ENCODE data around the gene MTHFD1L.
"Not testable (repeated sequence)": the region's sequence is repeated elsewhere in the genome, so short reads cannot be mapped to it uniquely, and the experiment has no call there.

Gene MTHFD1L

DNA sequence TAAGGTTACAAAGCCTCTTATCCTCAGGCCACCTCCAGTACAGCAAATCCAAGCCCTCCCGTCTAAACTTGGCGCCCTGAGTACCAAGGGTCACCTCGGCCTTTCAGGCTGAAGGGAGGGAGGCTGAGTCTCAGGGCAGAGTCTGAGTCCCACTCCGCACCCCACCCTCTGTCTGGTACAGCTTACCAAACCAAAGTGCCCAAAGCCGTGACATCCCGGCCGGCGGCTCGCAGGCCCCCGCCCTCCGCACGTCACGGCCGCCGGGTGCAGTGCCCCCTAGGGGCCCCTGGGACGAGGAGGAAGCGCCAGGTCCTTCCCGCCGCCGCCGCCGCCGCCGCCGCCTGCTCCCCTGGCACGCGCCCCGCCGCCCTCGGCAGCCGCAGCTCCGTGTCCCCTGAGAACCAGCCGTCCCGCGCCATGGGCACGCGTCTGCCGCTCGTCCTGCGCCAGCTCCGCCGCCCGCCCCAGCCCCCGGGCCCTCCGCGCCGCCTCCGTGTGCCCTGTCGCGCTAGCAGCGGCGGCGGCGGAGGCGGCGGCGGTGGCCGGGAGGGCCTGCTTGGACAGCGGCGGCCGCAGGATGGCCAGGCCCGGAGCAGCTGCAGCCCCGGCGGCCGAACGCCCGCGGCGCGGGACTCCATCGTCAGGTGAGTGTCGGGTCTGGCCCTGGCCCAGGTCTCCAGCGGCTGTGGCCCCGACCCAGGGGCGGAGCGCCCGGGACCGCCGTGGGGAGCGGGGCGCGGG, at the start of gene MTHFD1L:
Gene MTHFD1L, plus strand, starts transcription at position 297 of the 741 bp plus-strand sequence. Its CDS starts 121 bp downstream, at position 418.
- peak; percentile 75 for DNase-seq (ENCODE audit: low read depth)

- DNase-seq (ENCODE audit: low read depth) = not testable (repeated sequence)
Measured at GRCh38 chr6:150816554-150816953, 48.9 kb upstream of the MTHFD1L start.

DNA sequence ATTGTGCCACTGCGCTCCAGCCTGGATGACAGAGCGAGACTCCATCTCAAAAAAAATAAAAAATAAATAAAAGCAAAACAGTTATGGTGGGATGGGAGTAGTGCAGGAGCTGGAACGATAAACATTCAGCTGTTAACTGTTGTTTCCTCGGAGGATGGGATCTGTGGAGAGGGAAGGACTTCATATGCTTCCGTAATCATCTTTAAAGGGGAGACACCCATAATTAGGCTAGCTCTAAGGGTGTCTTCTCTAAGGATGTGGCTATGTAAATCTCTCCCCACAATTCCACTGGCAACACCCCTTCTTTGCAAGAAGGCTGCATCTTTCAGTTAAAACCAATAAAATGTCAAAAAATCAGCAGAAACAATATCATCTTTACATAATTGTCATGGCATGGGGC, 42.6 kb upstream of the MTHFD1L start:
- no peak for DNase-seq (ENCODE audit: low read depth)

DNA sequence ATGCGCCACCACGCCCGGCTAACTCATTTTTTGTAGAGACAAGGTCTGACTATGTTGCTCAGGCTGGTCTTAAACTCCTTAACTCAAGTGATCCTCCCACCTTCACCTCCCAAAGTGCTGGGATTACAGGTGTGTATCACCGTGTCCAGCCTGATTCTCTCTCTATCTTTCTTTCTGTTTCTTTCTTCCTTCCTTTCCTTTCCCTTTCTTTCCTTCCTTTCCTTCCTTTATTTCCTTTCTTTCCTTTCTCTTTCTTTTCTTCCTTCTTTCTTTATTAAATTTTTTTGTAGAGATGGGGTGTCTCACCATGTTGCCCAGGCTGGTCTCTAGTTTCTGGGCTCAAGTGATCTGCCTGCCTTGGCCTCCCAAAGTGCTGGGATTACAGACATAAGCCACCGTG, 38.7 kb upstream of the MTHFD1L start:
- no peak for DNase-seq (ENCODE audit: low read depth)

- not testable (repeated sequence) for DNase-seq (ENCODE audit: low read depth)
Measured at GRCh38 chr6:150828107-150828506, 37.4 kb upstream of the MTHFD1L start.

DNA sequence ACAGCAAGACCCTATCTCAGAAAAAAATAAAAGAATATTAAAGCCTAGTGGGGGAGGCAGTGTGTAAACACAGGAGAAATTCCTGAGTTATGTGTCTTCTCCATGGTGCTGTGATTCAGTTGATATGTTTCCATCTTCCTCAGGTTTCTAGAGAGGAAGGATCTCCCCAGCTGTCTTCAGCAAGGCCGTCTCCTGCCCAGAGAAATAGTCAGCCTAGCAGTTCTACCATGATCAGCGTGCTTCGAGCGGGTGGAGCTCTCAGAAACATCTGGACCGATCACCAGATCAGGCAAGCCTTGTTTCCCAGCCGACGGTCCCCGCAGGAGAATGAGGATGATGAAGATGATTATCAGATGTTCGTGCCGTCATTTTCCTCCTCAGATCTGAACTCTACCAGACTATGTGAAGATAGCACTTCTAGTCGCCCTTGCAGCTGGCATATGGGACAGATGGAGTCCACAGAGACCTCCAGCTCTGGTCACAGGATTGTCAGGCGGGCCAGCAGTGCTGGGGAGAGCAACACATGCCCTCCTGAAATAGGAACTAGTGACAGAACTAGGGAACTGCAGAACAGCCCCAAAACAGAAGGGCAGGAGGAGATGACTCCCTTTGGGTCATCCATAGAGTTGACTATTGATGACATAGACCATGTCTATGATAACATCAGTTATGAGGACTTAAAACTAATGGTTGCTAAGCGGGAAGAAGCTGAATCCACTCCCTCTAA, 34.9 kb upstream of the MTHFD1L start:
- DNase-seq (ENCODE audit: low read depth) = peak; percentile 32

- no peak for DNase-seq (ENCODE audit: low read depth)
Measured at GRCh38 chr6:150831577-150831976, 33.9 kb upstream of the MTHFD1L start.

DNA sequence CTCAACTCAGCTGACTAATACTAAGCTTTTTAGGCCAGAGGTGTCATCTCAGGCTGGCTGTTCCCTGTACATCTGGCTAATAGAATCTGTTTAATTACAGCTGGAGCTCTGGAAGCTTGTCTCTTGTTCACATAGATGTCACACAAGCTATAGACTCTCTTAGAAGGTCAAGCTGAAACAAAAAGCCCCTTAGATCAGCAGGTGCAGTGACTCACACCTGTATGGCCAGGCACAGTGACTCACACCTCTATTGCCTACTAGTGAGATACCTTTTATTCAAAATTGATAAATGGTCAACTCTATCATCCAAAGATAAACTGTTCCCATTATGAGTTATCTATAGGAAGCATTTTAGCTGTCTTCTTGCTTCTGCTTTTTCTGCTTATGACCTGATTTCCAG, 29.9 kb upstream of the MTHFD1L start:
- DNase-seq (ENCODE audit: low read depth) = no peak

- no peak for DNase-seq (ENCODE audit: low read depth)
Measured at GRCh38 chr6:150840185-150840584, 25.3 kb upstream of the MTHFD1L start.

GRCh38 chr6:150841189-150841588, 24.3 kb upstream of the MTHFD1L start:
- no peak for DNase-seq (ENCODE audit: low read depth)

- no peak for DNase-seq (ENCODE audit: low read depth)
Measured at GRCh38 chr6:150841697-150842096, 23.8 kb upstream of the MTHFD1L start.

DNA sequence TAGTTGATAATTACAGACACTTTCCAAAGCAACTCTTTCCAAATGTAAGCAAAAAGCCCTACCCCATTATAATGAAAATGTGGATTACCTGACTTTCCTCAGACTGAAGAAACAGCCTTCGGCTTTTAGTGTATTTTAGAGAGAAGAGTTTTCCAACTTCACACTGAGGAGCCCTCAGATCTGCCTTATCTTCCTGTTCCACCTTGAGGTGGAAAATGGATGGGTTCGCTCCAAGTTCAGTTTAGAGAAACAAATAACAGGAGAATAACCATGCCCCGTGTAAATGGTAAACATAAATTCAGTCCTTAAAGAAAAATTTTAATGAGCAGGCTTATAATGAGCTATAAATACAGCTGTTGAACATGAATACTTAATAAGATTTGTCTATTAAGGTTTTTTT, 21.1 kb upstream of the MTHFD1L start:
- no peak for DNase-seq (ENCODE audit: low read depth)

DNA sequence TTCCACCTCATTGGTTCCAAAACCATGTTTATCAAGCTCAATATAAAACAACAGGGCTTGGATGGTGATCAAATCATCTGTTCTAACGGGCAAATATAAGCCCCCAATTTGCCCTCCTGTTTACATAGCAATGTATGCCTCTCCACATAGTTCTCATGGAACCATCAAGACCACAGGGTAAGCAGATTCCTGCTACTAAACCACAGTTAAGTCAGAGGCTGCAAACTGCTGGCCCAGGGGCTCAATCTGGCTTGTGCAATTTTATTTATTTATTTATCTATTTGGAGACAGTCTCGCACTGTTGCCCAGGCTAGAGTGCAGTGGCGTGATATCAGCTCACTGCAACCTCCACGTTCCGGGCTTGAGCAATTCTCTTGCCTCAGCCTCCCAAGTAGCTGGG, 18.9 kb upstream of the MTHFD1L start:
- DNase-seq (ENCODE audit: low read depth) = no peak

- DNase-seq (ENCODE audit: low read depth) = no peak
Measured at GRCh38 chr6:150848400-150848799, 17.1 kb upstream of the MTHFD1L start.

DNA sequence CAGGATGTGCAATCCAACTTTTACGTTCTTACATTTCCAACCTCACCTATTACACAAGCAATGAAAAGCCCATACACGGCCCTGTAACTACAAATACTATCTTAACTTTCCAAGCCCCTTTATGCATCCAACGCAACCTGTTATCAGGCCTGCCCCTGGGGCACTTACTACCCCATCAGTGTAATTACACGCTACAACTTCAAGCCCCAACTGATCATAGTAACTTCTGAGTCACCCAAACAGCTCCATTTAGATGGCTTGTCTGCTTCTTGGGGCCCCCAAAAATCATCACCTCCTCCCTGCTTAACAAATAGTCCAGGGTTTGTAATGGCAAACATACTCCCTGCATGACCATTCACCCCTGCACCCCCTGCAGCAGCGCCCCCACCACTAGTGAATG, 11.1 kb upstream of the MTHFD1L start:
- not testable (repeated sequence) for DNase-seq (ENCODE audit: low read depth)

DNA sequence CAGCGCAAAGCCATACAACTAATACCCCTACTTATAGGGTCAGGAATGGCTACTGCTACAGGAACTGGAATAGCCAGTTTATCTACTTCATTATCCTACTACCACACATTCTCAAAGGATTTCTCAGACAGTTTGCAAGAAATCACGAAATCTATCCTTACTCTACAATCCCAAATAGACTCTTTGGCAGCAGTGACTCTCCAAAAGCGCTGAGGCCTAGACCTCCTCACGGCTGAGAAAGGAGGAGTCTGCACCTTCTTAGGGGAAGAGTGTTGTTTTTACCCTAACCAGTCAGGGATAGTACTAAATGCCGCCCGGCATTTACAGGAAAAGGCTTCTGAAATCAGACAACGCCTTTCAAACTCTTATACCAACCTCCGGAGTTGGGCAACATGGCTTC, 10.3 kb upstream of the MTHFD1L start:
- not testable (repeated sequence) for DNase-seq (ENCODE audit: low read depth)

DNA sequence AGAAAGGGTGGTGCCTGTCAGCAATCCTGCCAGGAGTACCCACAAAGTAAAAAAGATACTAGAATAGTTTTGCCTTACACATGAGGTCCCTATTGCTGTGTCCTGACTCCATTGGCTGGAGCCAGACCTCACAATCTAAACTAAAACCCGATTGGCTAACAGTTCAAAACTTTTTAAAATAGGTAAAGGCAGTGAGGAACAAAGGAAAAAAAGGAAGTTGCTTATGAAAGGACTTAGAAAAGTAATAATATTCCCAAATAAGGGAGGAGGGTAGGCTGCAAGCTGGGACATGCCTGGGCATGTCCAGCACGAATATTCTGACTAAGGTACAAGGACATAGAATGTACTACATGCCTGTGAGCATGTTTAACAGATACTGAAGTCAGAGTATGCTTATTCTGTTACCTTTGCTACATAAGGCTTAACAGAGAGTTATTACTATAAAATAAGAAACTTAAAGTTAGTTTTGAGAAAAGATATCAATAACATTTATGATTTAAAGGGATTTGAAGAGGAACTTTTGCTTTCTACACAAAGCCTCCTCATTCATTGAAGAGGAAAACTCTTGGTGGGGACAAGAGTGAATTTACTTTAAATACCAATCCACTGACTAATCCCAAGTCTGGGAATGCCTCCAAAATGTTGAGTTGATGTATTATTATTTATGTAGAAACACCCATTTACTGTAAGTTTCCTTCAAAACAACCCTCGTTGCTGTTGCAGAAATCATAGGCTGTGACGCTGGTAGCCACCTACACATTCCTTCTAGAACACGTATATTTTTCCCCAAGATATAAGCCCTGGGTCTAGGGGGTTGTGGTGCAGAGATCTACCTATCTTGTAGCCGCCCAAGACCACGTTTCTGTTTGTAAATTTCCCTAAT, 8.2 kb upstream of the MTHFD1L start:
- DNase-seq (ENCODE audit: low read depth) = peak; percentile 94

DNA sequence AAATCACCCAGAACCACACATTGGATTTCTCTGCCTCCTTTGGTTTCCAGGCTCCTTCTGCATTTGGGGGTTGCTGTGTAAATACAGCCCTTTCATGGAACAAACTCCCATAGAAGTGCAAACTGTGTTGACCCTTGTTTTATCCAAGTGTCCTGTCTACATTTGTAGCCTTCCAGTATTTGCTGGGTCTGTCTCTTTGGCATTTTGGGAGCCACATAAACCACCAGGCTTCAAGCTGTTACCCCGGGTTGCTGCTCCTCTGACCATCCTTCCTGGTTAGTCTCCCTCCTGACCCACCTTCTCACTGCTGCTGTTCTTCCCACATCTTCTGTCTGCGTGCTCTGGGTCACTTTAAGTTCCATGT, 7.6 kb upstream of the MTHFD1L start:
- no peak for DNase-seq (ENCODE audit: low read depth)

GRCh38 chr6:150861448-150862168, 3.9 kb upstream of the MTHFD1L start:
- DNase-seq (ENCODE audit: low read depth) = not testable (repeated sequence)

- DNase-seq (ENCODE audit: low read depth) = no peak
Measured at GRCh38 chr6:150863213-150863928, 2.1 kb upstream of the MTHFD1L start.

DNA sequence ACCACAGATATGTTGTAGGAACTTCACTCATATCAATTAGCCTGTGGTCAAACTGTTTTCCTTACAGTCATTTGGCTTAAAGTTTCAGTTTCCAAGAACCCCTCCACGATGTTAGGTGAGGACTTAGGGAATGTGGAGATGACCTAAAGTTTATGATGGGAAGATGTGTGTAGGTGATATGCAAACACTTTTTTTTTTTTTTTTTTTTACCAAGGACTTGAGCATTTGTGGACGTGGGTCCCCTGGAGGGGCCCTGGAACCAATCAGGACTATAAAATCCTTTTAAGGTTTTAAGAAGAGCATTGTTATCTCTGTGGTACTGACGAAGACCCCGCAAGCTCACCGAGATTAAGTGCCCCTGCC, 478 bp upstream of the MTHFD1L start:
- DNase-seq (ENCODE audit: low read depth) = no peak

Measured in GM04504 (cell line).